ENCODE measurements around the gene ZNF584. TPM values are rescaled to one million over a fixed set of nuclear protein-coding genes. Genes with fewer than 3 reads are reported as not detected.

ZNF584 gene
- total RNA-seq, 1 experiment from 2014 or later, result 4.9 TPM

DNA sequence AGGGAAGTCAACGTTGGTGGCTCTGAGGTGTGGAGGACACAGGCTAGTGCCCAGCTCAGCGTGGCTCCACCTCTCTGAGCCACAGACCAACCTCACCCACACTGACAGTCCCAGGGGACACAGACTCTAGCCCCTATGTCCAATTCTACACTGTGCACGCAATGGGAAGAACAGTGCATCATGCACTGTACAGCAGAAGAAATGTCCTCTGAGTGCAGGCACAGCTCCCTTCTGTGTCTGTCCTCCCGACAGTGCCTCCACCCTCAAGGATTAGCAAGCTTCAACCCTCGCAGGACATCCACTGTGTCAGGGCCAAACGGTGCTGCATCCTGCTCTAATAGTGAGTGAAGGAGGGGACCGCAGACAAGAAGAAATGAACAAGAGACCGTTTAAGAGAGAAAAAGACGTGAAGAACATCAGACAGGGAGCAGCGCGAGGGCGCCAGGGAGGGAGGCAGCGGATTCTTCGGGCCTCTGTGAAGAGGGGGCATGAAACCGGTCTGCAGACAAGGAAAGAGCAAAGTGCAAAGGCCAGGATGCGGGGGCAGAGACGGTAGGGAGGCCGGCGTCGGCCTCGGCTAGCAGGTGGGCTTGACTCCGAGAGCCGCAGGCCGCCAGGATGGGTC, 28.3 kb upstream of the ZNF584 start:
- peaks cover 11% of the 10 kb centered on the region for H3K4me1 ChIP-seq
- BruUV-seq (replicated peaks), result TSS peak; percentile 28
- Mint-ChIP-seq H3K27ac (ENCODE audit: unreplicated experiment) (peak overlapping the region; percentile 85), H3K9me3 (ENCODE audit: unreplicated experiment) (no peaks in the 10 kb centered on the region), H3K36me3 (ENCODE audit: insufficient read depth, unreplicated experiment) (peaks cover 14% of the 10 kb centered on the region), H3K4me1 (ENCODE audit: low read depth, unreplicated experiment) (peaks cover 5% of the 10 kb centered on the region), H3K4me3 (ENCODE audit: unreplicated experiment) (peak overlapping the region; percentile 87), H3K27me3 (ENCODE audit: insufficient read depth, unreplicated experiment) (no peaks in the 10 kb centered on the region)
- ChIA-PET CTCF (interaction anchor here (1.1 kb wide), 1 partner anchor 18 kb away, joined by 3 read pairs; the partner anchor contains the start of gene ZNF497), POLR2A (interaction anchor here (0.7 to 1.1 kb wide), 2 partner anchors 18 to 28 kb away, joined by 3 to 5 read pairs; partner anchors contain the start of genes ZNF497 and ZNF584)
- no peak for DNase-seq
- H3K4me3 ChIP-seq (ENCODE audit: low read depth, low read length), result peak overlapping the region; percentile 68
- no peaks in the 10 kb centered on the region for H3K9me3 ChIP-seq
- intact Hi-C loops (cut with micrococcal nuclease; ENCODE audit: unreplicated experiment), result loop anchor here (1.0 to 2.0 kb wide), 3 partner anchors 53 to 101 kb away; partner anchors contain the start of genes ZNF324 and ZNF8
- TF ChIP-seq, protein P1, sequence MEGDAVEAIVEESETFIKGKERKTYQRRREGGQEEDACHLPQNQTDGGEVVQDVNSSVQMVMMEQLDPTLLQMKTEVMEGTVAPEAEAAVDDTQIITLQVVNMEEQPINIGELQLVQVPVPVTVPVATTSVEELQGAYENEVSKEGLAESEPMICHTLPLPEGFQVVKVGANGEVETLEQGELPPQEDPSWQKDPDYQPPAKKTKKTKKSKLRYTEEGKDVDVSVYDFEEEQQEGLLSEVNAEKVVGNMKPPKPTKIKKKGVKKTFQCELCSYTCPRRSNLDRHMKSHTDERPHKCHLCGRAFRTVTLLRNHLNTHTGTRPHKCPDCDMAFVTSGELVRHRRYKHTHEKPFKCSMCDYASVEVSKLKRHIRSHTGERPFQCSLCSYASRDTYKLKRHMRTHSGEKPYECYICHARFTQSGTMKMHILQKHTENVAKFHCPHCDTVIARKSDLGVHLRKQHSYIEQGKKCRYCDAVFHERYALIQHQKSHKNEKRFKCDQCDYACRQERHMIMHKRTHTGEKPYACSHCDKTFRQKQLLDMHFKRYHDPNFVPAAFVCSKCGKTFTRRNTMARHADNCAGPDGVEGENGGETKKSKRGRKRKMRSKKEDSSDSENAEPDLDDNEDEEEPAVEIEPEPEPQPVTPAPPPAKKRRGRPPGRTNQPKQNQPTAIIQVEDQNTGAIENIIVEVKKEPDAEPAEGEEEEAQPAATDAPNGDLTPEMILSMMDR (IDR thresholded peaks at IDR 0.05; ENCODE audit: insufficient read depth in 1 of 2, low read depth in 1 of 2, low read length in 1 of 2, severe bottlenecking in 1 of 2, unreplicated experiment in 1 of 2), result no peak
- no peaks in the 10 kb centered on the region for H3K27me3 ChIP-seq (replicated peaks; ENCODE audit: control insufficient read depth, insufficient read depth, low read length)
- no peaks in the 10 kb centered on the region; the same call in 1 of the 2 replicates for H3K36me3 ChIP-seq (ENCODE audit: control insufficient read depth, insufficient read depth, low read length)

DNA sequence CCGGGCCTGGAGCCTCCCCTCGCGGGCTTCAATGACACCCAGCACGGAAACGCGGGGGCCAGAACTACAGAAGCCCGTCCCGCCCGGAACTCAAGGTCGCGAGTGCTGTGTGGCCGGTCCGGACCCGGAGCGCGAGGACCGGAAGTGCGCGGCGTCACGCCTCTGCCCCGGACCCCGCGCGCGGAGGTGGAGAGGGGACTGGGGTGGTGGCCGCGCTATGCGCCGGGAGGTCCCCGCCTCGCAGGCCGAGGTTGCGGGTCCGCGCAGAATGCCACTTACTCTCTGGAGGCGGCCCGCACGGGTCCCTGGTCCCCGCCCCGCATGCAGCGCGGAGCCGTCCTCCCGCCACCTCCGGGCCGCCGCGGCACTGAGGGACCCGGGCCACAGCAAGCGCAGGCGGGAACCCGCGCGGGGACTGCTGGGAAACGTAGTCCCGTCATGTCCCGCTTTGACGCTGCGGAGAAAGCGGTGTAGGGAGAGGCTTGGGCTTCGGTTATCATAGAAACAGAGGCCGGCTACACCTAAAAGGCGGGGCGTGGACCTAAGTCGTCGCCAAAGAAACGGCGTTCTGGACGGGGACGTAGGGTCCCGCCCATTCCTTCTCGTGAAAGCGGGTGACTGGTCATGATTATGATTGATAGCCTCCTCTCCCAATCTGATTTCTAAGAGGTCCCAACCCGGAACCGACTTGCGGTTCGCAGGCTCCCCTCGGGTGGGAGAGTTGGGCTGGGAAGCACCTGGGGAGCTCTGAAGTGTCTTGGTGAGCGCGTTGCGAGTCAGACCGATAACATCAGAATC, 27.6 kb upstream of the ZNF584 start, which contains the start of gene ZNF837:
TSS of gene ZNF837 (minus strand) at position 369 of the 798 bp plus-strand sequence. CDS start 11,698 bp downstream, outside the sequence.
- POLR2A ChIA-PET, result interaction anchor here (0.7 to 1.0 kb wide), 2 partner anchors 19 to 38 kb away, joined by 5 to 6 read pairs; partner anchors contain the start of gene ZNF497
- peak within 1 kb of the TSS; percentile 85 for H3K27ac Mint-ChIP-seq (ENCODE audit: unreplicated experiment)
- DNase-seq, result peak; percentile 99 to 100
- no peaks in the 10 kb centered on the region for H3K9me3 ChIP-seq
- H3K4me3 Mint-ChIP-seq (ENCODE audit: unreplicated experiment), result peak within 1 kb of the TSS; percentile 87
- H3K4me1 Mint-ChIP-seq (ENCODE audit: low read depth, unreplicated experiment), result peaks cover 12% of the 10 kb centered on the region
- no TSS peak for BruUV-seq (replicated peaks)
- intact Hi-C loops (cut with micrococcal nuclease; ENCODE audit: unreplicated experiment), result loop anchor here (1.0 to 2.0 kb wide), 5 partner anchors 19 to 102 kb away; partner anchors contain the start of genes ERVK3-1, ZNF324, ZNF497 and ZNF8
- H3K4me1 ChIP-seq, result peaks cover 18% of the 10 kb centered on the region
- H3K9me3 Mint-ChIP-seq (ENCODE audit: unreplicated experiment), result no peaks in the 10 kb centered on the region
- CTCF ChIA-PET, result interaction anchor here (0.8 kb wide), 1 partner anchor 18 kb away, joined by 4 read pairs; the partner anchor contains the start of gene ZNF497
- H3K36me3 ChIP-seq (ENCODE audit: control insufficient read depth, insufficient read depth, low read length), result no peaks in the 10 kb centered on the region; the same call in 1 of the 2 replicates
- TF ChIP-seq, protein P1 (IDR thresholded peaks at IDR 0.05; ENCODE audit: insufficient read depth in 1 of 2, low read depth in 1 of 2, low read length in 1 of 2, severe bottlenecking in 1 of 2, unreplicated experiment in 1 of 2), result no peak
- H3K27me3 ChIP-seq (replicated peaks; ENCODE audit: control insufficient read depth, insufficient read depth, low read length), result no peaks in the 10 kb centered on the region
- peaks cover 17% of the 10 kb centered on the region for H3K36me3 Mint-ChIP-seq (ENCODE audit: insufficient read depth, unreplicated experiment)
- no peaks in the 10 kb centered on the region for H3K27me3 Mint-ChIP-seq (ENCODE audit: insufficient read depth, unreplicated experiment)
- H3K4me3 ChIP-seq (ENCODE audit: low read depth, low read length), result peak within 1 kb of the TSS; percentile 68
